Breast epithelium (tissue), 3 donors: ENCODE results near the gene CTH.

Source experiments
- CTCF ChIP-seq, 3 donors: fragments of 450-650 bp; IDR thresholded peaks; one replicate each; pipeline ENCODE4 v1.5.1; 2016 to 2017; ENCODE audit warnings: antibody characterized with exemption in 3 of 3, mild to moderate bottlenecking in 3 of 3, moderate library complexity in 3 of 3
- POLR2A ChIP-seq: fragments of 450-650 bp; IDR thresholded peaks from one replicate; pipeline ENCODE4 v1.6.1; 2016; ENCODE audit warnings: antibody characterized with exemption, mild to moderate bottlenecking, moderate library complexity

DNA sequence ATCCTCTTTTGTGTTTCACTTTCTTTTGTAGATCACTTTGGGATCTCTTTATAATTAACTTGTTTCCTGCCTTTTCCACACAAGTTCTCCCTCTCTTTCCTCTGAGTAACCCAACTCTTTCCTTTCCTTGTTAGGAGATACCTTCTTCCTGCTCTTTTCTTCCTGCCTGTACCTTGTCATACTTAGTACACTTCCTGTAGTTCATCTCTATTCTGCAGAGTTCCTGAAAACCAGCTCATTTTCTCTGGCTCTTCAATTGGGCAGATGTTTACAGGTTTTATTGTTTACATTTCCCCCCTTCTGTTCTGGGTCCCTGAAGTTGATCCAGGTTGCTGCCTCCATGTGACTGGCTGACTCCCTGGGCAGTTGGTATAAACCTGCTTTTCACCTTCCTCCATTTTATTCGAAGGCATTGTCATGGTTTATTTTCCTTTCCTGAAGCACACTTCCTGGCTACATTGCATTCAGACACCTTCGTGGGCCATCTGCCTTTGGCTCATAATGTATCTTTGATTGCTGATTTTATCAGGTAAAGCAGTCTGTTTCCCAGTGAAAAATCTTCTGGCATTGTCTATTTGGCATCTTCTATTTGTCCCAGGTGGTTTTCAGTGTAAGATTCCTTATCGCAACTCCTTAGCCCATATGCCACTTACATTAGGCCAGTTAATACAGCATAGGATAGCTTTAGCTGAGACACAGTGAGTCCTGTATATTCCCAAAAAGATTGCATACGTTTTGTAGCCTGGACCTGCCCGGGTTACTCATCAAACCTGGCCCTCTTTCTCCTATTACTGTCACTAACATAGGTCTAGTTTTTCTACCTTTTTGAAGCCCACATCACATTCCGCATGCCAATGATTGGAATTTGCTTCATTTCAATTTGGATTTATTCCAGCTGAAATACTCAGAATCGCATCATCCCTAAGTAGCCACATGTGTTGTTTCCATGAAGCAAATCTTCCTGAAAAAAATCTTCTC is 15.4 kb downstream of the CTH start:
- no peak for TF ChIP-seq CTCF (IDR thresholded peaks at IDR 0.05)
- TF ChIP-seq POLR2A: no peak
